OCI-LY3 (cell line): ENCODE results near the gene CCDC170.

Experiments
- H2AFZ ChIP-seq: fragments of 200-600, 300-600 bp; shearing (Covaris generic); 2 replicates; pipeline ENCODE4 v1.6.0; 2014; ENCODE audit warnings: antibody characterized with exemption, low read depth, low read length
- H3K27ac ChIP-seq: fragments of 200-600, 300-600 bp; sonication (generic); 2 replicates; pipeline ENCODE4 v1.5.1; 2014; ENCODE audit warnings: mild to moderate bottlenecking, low read length, moderate library complexity, mixed read lengths
- H3K27me3 ChIP-seq: fragments of 200-600, 300-600 bp; sonication (generic); 2 replicates; pipeline ENCODE4 v1.6.1; 2014; ENCODE audit warnings: low read depth, low read length, mixed read lengths
- H3K36me3 ChIP-seq: fragments of 200-600, 300-600 bp; sonication (generic); replicated peaks from 2 replicates; pipeline ENCODE3; 2014; ENCODE audit warnings: low read depth, low read length, mixed read lengths
- H3K4me1 ChIP-seq: fragments of 300-600, 200-600 bp; sonication (generic); 2 replicates; pipeline ENCODE4 v1.6.1; 2014; ENCODE audit warnings: low read length, mixed read lengths
- H3K4me2 ChIP-seq: fragments of 200-600, 300-600 bp; sonication (generic); 2 replicates; pipeline ENCODE4 v1.6.1; 2014; ENCODE audit warnings: low read length, mixed read lengths
- H3K4me3 ChIP-seq: fragments of 300-600, 200-600 bp; sonication (generic); 2 replicates; pipeline ENCODE4 v1.5.1; 2014; ENCODE audit warnings: antibody characterized with exemption, mild to moderate bottlenecking, low read length, moderate library complexity
- H3K79me2 ChIP-seq: fragments of 300-600, 200-600 bp; shearing (Covaris generic); 2 replicates; pipeline ENCODE4 v1.6.1; 2014; ENCODE audit warnings: mild to moderate bottlenecking, low read length, mixed read lengths
- H3K9ac ChIP-seq: fragments of 300-600, 200-600 bp; shearing (Covaris generic); 2 replicates; pipeline ENCODE4 v1.6.0; 2014; ENCODE audit warnings: mild to moderate bottlenecking, low read length, moderate library complexity
- H3K9me3 ChIP-seq: fragments of 200-600, 300-600 bp; shearing (Covaris generic); 2 replicates; pipeline ENCODE4 v1.6.1; 2014; ENCODE audit warnings: low read length, mixed read lengths; ENCODE audit not compliant: insufficient read depth
- H4K20me1 ChIP-seq: fragments of 200-600, 300-600 bp; sonication (generic); 2 replicates; pipeline ENCODE4 v1.6.1; 2016; ENCODE audit warnings: low read length, mixed read lengths; ENCODE audit not compliant: insufficient read depth
- CTCF ChIP-seq: fragments of 200-600, 300-600 bp; sonication (generic); IDR thresholded peaks from 2 replicates; pipeline ENCODE4 v1.5.1; 2014; ENCODE audit warnings: antibody characterized with exemption, low read length, low read depth
- EZH2phosphoT487 ChIP-seq: fragments of 200-600 bp; shearing (Covaris generic); IDR thresholded peaks from 2 replicates; pipeline ENCODE4 v1.6.1; 2018; ENCODE audit warnings: antibody characterized with exemption, mixed run types, low read depth

Gene CCDC170

GRCh38 chr6:151609146-151609902, 115.5 kb downstream of the CCDC170 start:
- no peaks in the 10 kb centered on the region for H3K27me3 ChIP-seq
- no peaks in the 10 kb centered on the region for H3K9me3 ChIP-seq
- H2AFZ ChIP-seq = no peak overlapping the region
- H4K20me1 ChIP-seq = no peaks in the 10 kb centered on the region
- no peaks in the 10 kb centered on the region for H3K79me2 ChIP-seq
- TF ChIP-seq EZH2phosphoT487 (no peak), CTCF (no peak)
- H3K4me1 ChIP-seq = no peaks in the 10 kb centered on the region
- H3K36me3 ChIP-seq = no peaks in the 10 kb centered on the region
- no peak overlapping the region for H3K9ac ChIP-seq
- no peak overlapping the region for H3K4me3 ChIP-seq
- no peak overlapping the region for H3K27ac ChIP-seq
- no peak overlapping the region for H3K4me2 ChIP-seq

- TF ChIP-seq CTCF = no peak
- no peak for TF ChIP-seq EZH2phosphoT487
- H3K9ac ChIP-seq = no peak overlapping the region
- no peaks in the 10 kb centered on the region for H3K79me2 ChIP-seq
- no peaks in the 10 kb centered on the region for H3K9me3 ChIP-seq
- no peak overlapping the region for H3K4me3 ChIP-seq
- H3K36me3 ChIP-seq = no peaks in the 10 kb centered on the region
- no peak overlapping the region for H3K27ac ChIP-seq
- no peaks in the 10 kb centered on the region for H4K20me1 ChIP-seq
- H2AFZ ChIP-seq = no peak overlapping the region
- no peaks in the 10 kb centered on the region for H3K27me3 ChIP-seq
- H3K4me2 ChIP-seq = no peak overlapping the region
- no peaks in the 10 kb centered on the region for H3K4me1 ChIP-seq
These were observed 116.5 kb downstream of the CCDC170 start for GRCh38 chr6:151610326-151610725.

GRCh38 chr6:151614630-151615029, 120.8 kb downstream of the CCDC170 start:
- no peak overlapping the region for H3K4me3 ChIP-seq
- H3K9ac ChIP-seq = no peak overlapping the region
- no peak overlapping the region for H3K4me2 ChIP-seq
- H3K27me3 ChIP-seq = no peaks in the 10 kb centered on the region
- H2AFZ ChIP-seq = no peak overlapping the region
- H3K9me3 ChIP-seq = no peaks in the 10 kb centered on the region
- no peaks in the 10 kb centered on the region for H3K36me3 ChIP-seq
- no peaks in the 10 kb centered on the region for H3K79me2 ChIP-seq
- H3K4me1 ChIP-seq = no peaks in the 10 kb centered on the region
- no peaks in the 10 kb centered on the region for H4K20me1 ChIP-seq
- TF ChIP-seq CTCF = no peak
- no peak for TF ChIP-seq EZH2phosphoT487
- no peak overlapping the region for H3K27ac ChIP-seq

GRCh38 chr6:151616091-151616513, 122.3 kb downstream of the CCDC170 start:
- no peaks in the 10 kb centered on the region for H3K79me2 ChIP-seq
- H3K9ac ChIP-seq = no peak overlapping the region
- no peaks in the 10 kb centered on the region for H3K27me3 ChIP-seq
- H3K27ac ChIP-seq = no peak overlapping the region
- H3K4me2 ChIP-seq = no peak overlapping the region
- H3K4me1 ChIP-seq = no peaks in the 10 kb centered on the region
- TF ChIP-seq CTCF (no peak), EZH2phosphoT487 (no peak)
- H3K36me3 ChIP-seq = no peaks in the 10 kb centered on the region
- no peaks in the 10 kb centered on the region for H4K20me1 ChIP-seq
- no peaks in the 10 kb centered on the region for H3K9me3 ChIP-seq
- H3K4me3 ChIP-seq = no peak overlapping the region
- no peak overlapping the region for H2AFZ ChIP-seq
